H4 (cell line): ENCODE results near the gene HLX. TPM values are rescaled to one million over a fixed set of nuclear protein-coding genes. Genes with fewer than 3 reads are reported as not detected.

Source experiments
- DNase-seq: peaks from one replicate; pipeline ENCODE4 v3.0.0-alpha.2; 2015; ENCODE audit warnings: low spot score
- total RNA-seq: library from RNA; depleted of rRNA; stranded (reverse); fragments of >200 nt; shearing (Covaris generic); gene quantifications from 2 replicates; pipeline ENCODE4 v1.2.3, GENCODE V29; 2014; rRNA removed

HLX gene
- total RNA-seq, 1 experiment from 2014 or later, result 3.0 TPM

DNA sequence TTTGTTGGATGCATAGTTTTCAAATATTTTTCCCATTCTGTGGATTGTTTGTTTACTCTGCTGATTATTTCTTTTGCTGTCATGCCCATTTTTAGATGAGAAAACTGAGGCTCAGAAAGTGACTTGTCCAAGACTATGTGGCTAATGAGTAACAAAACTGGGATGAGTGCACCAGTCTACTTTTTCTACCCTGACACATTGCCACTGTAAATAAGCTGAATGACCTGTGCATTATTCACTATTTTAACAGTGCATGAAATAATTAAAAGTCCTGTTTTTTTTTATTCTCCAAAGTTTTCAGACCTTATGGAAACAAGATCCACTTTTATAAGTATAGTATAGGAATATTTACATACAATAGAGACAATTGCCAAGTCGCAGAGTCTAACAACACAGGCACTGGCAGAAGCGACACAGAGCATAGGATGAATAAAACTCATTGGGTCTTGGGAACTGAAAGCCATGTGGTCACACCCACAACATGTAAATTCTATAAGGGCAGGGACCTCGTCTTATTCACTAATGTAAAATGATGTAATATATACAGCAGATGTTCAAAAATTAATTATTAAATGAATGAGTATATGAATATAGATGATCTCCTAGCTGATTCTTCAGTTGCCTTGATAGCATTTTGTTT, 45.2 kb downstream of the HLX start:
- DNase-seq, result no peak

DNA sequence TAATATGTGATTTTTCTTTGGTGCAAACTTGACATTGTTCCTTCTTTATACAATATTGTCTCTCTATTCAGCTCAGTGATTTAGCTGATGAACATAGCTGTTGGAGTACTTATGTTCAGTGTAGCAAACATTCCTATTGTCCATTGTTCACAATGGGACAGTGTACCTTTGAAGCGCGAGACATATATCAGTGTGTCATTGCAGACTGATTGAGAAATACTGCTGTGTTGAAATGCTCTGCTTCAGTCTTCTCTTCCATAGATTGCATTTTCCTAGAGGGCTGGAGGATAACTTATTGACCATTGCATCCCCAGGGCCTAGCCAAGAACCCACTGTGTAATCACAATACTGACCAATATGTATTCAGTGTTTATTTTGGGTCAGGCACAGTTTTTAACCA, 46.5 kb downstream of the HLX start:
- no peak for DNase-seq

DNA sequence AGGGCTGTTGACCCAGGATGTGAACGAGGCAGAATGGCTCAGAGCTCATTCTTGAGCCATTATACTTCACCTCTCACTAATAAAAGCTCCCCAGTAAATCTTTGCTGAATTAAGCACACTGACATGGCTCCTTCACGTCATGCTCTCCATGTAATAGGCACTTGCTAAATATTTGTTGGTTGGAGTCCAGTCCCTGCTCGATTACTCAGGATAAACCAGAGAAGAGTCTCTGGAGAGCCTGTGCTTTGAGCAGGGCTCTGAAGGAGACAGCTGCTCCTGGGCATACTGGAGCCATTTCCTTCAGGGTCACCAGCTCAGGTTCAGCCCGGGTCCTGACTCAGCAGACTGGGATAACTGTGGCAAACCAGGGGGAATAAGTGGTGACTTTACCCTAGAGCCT, 46.9 kb downstream of the HLX start:
- DNase-seq, result no peak

DNA sequence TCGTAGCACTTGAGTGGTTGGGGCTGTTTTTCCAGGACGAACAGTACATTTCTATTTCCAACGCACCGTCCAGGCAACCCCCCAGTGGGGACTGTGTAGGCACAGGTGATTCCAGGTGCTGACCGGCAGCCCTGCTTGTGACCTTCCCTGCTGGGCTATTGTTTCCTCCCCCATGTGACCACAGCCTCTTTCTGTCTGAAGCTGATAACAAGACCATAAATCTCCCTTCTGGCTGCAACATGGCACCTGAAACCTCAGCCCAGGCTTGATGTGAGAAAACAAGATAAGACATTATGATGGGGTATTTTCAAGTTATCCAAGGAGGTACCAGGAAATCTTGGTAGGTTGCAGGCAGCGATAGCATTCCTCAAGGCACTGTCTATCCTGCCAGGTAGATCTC, 48.2 kb downstream of the HLX start:
- DNase-seq, result no peak

DNA sequence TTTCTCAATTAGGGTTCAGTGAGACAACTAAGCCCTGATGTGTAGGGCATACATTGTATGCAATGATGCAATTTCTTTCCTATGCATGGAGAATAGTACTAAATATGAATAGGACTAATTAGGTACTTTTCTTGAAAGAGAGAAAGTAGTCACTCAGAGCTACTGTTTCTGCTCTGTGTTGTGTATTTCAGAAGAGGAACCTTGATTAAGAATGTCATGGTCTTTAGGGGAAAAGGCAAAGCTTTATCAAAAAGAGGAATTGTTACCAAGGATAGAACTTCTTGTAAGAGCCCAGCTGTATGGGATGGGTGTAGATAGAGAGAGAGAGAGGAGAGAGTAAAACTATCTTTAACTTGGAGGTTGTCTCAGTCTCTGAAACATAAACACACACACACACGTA, 49.1 kb downstream of the HLX start:
- no peak for DNase-seq

DNA sequence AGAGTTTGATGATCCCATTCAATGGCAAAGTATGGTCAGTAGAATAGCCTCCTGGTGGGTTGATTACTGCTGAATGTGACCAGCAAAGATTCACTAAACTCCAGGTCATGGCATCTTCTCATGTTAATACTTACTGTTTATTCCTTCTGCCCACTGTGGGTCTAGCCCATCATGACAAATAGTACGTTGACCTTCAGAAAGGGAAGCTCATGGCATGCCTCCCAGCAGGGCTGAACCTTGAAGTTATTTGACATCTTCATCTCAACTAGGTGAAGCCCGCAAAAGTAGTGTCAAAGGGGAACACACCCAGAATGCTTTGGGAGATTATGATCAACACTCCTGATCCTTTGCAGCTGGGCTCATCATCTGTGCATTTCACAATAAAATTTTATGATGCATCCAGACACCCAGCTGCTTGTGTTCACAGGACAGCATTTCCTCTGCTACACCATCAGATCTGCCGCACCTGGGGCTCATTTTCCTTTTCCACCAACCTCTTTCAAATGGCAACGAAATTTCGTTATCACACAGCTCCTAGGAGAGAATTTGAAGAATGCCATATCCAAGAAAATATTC, 49.6 kb downstream of the HLX start:
- no peak for DNase-seq

DNA sequence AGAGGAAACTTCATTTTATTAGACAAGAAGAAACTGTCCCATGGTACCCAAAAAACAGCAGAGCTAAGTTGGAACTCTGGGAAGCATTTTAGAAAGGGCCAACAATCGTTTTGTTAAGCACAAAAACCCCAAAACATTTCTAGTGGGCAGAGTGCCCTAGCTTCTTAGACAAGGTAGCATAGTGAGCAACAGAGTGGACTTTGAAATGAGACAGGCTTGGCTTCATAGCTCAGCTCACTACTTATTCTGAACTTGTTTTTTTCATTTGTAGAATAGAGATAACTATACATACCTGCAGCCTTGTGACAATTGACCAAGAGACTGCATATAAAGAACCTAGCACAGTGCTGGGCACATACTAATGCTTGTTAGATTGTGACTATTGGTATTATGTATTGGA, 50.1 kb downstream of the HLX start:
- no peak for DNase-seq

Other genes with a start within 250 kb of the HLX start
- gene C1orf115, start 189.1 kb upstream of the HLX start, total RNA-seq, result not detected in 2 replicates
- gene MTARC2, start 131.1 kb upstream of the HLX start, total RNA-seq, result 0.41 TPM in 1 of 2 replicates, not detected in the other
- gene MTARC1, start 92.5 kb upstream of the HLX start, total RNA-seq, result 0.08 and 1.6 TPM in 2 replicates